K562 (cell line): ENCODE measurements around the gene ZNF780B. TPM values are rescaled to one million over a fixed set of nuclear protein-coding genes. Genes with fewer than 3 reads are reported as not detected.

ENCODE experiments used
- ATAC-seq: fragments of 200-7000 bp; cut with Tn5 transposase; 3 replicates; pipeline ENCODE4 v1.9.1; 2020; ENCODE audit warnings: moderate library complexity
- BruUV-seq: library from RNA; stranded (reverse); fragments of 400-500 nt; replicated peaks from 2 replicates; lab custom pipeline; 2021; lab: Mats Ljungman, UMichigan
- CTCF ChIA-PET: fragments of 300-600 bp; formaldehyde crosslinking; extraction: SDS; loops from one replicate; lab custom pipeline; 2021; ENCODE audit warnings: low intra/inter-chr PET ratio; lab: Yijun Ruan, JAX
- POLR2A ChIA-PET: fragments of 300-600, 350-650 bp; sonication (Branson Sonifier 250); formaldehyde crosslinking; extraction: SDS; loops from one replicate; lab custom pipeline; 2021; ENCODE audit warnings: antibody characterized with exemption, inconsistent platforms; lab: Yijun Ruan, JAX
- DNase-seq, 4 experiments: peaks; one replicate each; pipeline versions ENCODE4 v3.0.0 to v3.0.0-alpha.2; 2011 to 2018; ENCODE audit warnings: low spot score in 3 of 4, mixed read lengths in 3 of 4; ENCODE audit errors: extremely low read depth in 1 of 4
- FAIRE-seq: peaks from 2 replicates; lab custom pipeline; 2011; peaks lifted over from hg19 to GRCh38; lab: Jason Lieb, UNC
- H2AFZ ChIP-seq: 2 replicates; pipeline ENCODE4 v1.6.0; 2011; ENCODE audit warnings: low read depth, low read length, control low read depth, inconsistent platforms
- H3K27ac ChIP-seq: fragments of 200-600 bp; 3 replicates; pipeline ENCODE4 v1.8.0; 2011; ENCODE audit warnings: low read depth, mild to moderate bottlenecking, control low read depth, inconsistent platforms, low read length, moderate library complexity, mixed read lengths; ENCODE audit errors: extremely low read depth
- H3K27me3 ChIP-seq, 2 experiments: fragments of 300-600 bp in 1 of 2; 2 replicates in 1 of 2; 3 replicates in 1 of 2; pipeline versions ENCODE4 v1.6.0 to v1.8.0; 2011; ENCODE audit warnings: inconsistent platforms in 2 of 2, low read length in 2 of 2, mild to moderate bottlenecking in 1 of 2, mixed read lengths in 1 of 2, moderate library complexity in 1 of 2; ENCODE audit not compliant: control insufficient read depth in 2 of 2, insufficient read depth in 2 of 2
- H3K36me3 ChIP-seq: fragments of 300-600 bp; 3 replicates; pipeline ENCODE4 v1.8.0; 2011; ENCODE audit warnings: mild to moderate bottlenecking, low read length, inconsistent platforms; ENCODE audit not compliant: control insufficient read depth, insufficient read depth
- H3K4me1 ChIP-seq, 2 experiments: fragments of 200-600 bp in 1 of 2; replicated peaks in 1 of 2; 2 replicates in 1 of 2; 3 replicates in 1 of 2; pipeline versions ENCODE4 v1.5.1 to v1.8.0; 2011; ENCODE audit warnings: inconsistent platforms in 2 of 2, low read length in 2 of 2, mild to moderate bottlenecking in 1 of 2, mixed read lengths in 1 of 2, moderate library complexity in 1 of 2; ENCODE audit not compliant: control insufficient read depth in 2 of 2, insufficient read depth in 2 of 2
- H3K4me2 ChIP-seq: 2 replicates; pipeline ENCODE4 v1.6.1; 2011; ENCODE audit warnings: low read length, control low read depth, inconsistent platforms, mixed read lengths; ENCODE audit not compliant: insufficient read depth
- H3K4me3 ChIP-seq: fragments of 200-600 bp; sonication (generic), shearing (Covaris generic); 2 replicates; pipeline ENCODE4 v1.5.1; 2016; ENCODE audit warnings: control low read depth, inconsistent platforms
- H3K79me2 ChIP-seq: fragments of 200-600 bp; 3 replicates; pipeline ENCODE4 v1.8.0; 2011; ENCODE audit warnings: low read length, inconsistent platforms; ENCODE audit not compliant: control insufficient read depth, insufficient read depth
- H3K9ac ChIP-seq, 2 experiments: 2 replicates each; pipeline versions ENCODE4 v1.6.0 to v1.6.1; 2011; ENCODE audit warnings: low read depth in 2 of 2, low read length in 2 of 2, control low read depth in 1 of 2, inconsistent platforms in 1 of 2, mild to moderate bottlenecking in 1 of 2, mixed read lengths in 1 of 2; ENCODE audit not compliant: insufficient read depth in 1 of 2
- H3K9me1 ChIP-seq: one replicate; pipeline ENCODE4 v1.6.0; 2011; ENCODE audit warnings: inconsistent platforms, mild to moderate bottlenecking, low read length, moderate library complexity; ENCODE audit not compliant: control insufficient read depth, insufficient read depth
- H3K9me3 ChIP-seq: replicated peaks from 2 replicates; pipeline ENCODE4 v1.5.1; 2011; ENCODE audit warnings: low read depth, low read length, inconsistent platforms; ENCODE audit not compliant: control insufficient read depth, insufficient read depth
- H4K20me1 ChIP-seq: replicated peaks from 2 replicates; pipeline ENCODE4 v1.6.1; 2011; ENCODE audit warnings: low read length, inconsistent platforms, mixed read lengths; ENCODE audit not compliant: control insufficient read depth, insufficient read depth
- ATF3 ChIP-seq, 2 experiments: fragments of 450-650 bp in 1 of 2; sonication (generic) in 1 of 2; formaldehyde crosslinking in 1 of 2; IDR thresholded peaks in 1 of 2; conservative IDR thresholded peaks in 1 of 2; 2 replicates each; pipeline versions ENCODE4 v1.6.1 to v1.8.1; 2016 to 2023; ENCODE audit warnings: mild to moderate bottlenecking in 2 of 2, moderate library complexity in 2 of 2, inconsistent platforms in 1 of 2, missing genetic modification reagents in 1 of 2
- CGGBP1 ChIP-seq: fragments of 250-450 bp; sonication (Bioruptor Pico); IDR thresholded peaks from 2 replicates; pipeline ENCODE4 v1.9.0; 2021; ENCODE audit warnings: mild to moderate bottlenecking
- DDX20 ChIP-seq: fragments of 450-650 bp; IDR thresholded peaks from 2 replicates; pipeline ENCODE4 v1.6.1; 2016; ENCODE audit warnings: missing genetic modification characterization, low read depth, mild to moderate bottlenecking, missing compliant biosample characterization, moderate library complexity
- DNMT1 ChIP-seq: fragments of 450-650 bp; IDR thresholded peaks from 2 replicates; pipeline ENCODE4 v1.6.1; 2016; ENCODE audit warnings: antibody characterized with exemption, mild to moderate bottlenecking
- GTF2B ChIP-seq: IDR thresholded peaks from 2 replicates; pipeline ENCODE4 v1.6.1; 2011; ENCODE audit not compliant: insufficient read length; ENCODE audit errors: extremely low read depth
- KDM1A ChIP-seq, 2 experiments: fragments of 450-650 bp; IDR thresholded peaks; 2 replicates each; pipeline ENCODE4 v1.6.1; 2016; ENCODE audit warnings: mild to moderate bottlenecking in 2 of 2
- PTRF ChIP-seq: fragments of 450-650 bp; IDR thresholded peaks from 2 replicates; pipeline ENCODE4 v1.6.1; 2016; ENCODE audit warnings: mild to moderate bottlenecking, missing genetic modification characterization, missing compliant biosample characterization
- RAD21 ChIP-seq, 2 experiments: fragments of 250-450 bp in 1 of 2; fragments of 450-650 bp in 1 of 2; sonication (Bioruptor Pico) in 1 of 2; formaldehyde crosslinking in 1 of 2; IDR thresholded peaks in 1 of 2; conservative IDR thresholded peaks in 1 of 2; 2 replicates each; pipeline versions ENCODE4 v1.4.0 to v1.8.0; 2020 to 2022; ENCODE audit warnings: mild to moderate bottlenecking in 2 of 2, moderate library complexity in 1 of 2
- RBM22 ChIP-seq: fragments of 200-400 bp; formaldehyde crosslinking; IDR thresholded peaks from 2 replicates; pipeline ENCODE4 v1.6.1; 2018; ENCODE audit warnings: low read length, low read depth; ENCODE audit not compliant: poor library complexity, severe bottlenecking
- SMAD3 ChIP-seq: fragments of 450-650 bp; formaldehyde crosslinking; conservative IDR thresholded peaks from 2 replicates; pipeline ENCODE4 v1.4.0; 2020; ENCODE audit warnings: mild to moderate bottlenecking
- SMARCA5 ChIP-seq: fragments of 450-650 bp; IDR thresholded peaks from 2 replicates; pipeline ENCODE4 v1.6.1; 2016
- SMARCC2 ChIP-seq: fragments of 450-650 bp; IDR thresholded peaks from 2 replicates; pipeline ENCODE4 v1.6.1; 2017; ENCODE audit warnings: antibody characterized with exemption, moderate library complexity, mild to moderate bottlenecking, low read depth
- TARDBP ChIP-seq: fragments of 450-650 bp; IDR thresholded peaks from 2 replicates; pipeline ENCODE4 v1.6.1; 2016
- ZBTB12 ChIP-seq: fragments of 250-450 bp; sonication (Bioruptor Pico); IDR thresholded peaks from 2 replicates; pipeline ENCODE4 v1.4.0; 2020
- ZNF12 ChIP-seq: sonication (generic); formaldehyde crosslinking; IDR thresholded peaks from 2 replicates; pipeline ENCODE4 v1.4.0; 2020; ENCODE audit warnings: mild to moderate bottlenecking, missing genetic modification reagents
- ZNF239 ChIP-seq: fragments of 250-450 bp; sonication (Bioruptor Pico); IDR thresholded peaks from 2 replicates; pipeline ENCODE4 v1.4.0; 2020; ENCODE audit warnings: mild to moderate bottlenecking
- ZNF561 ChIP-seq: fragments of 450-650 bp; formaldehyde crosslinking; conservative IDR thresholded peaks from 2 replicates; pipeline ENCODE4 v1.4.0; 2020; ENCODE audit warnings: mild to moderate bottlenecking, moderate library complexity
- WGBS: fragments of 100-300 bp; shearing (Covaris generic); methylation state at CpG from one replicate; pipeline ENCODE4 v1.1.6; 2016; ENCODE audit warnings: low coverage, mixed read lengths; ENCODE audit not compliant: insufficient coverage; ENCODE audit errors: missing lambda C conversion rate; 5-methylcytosine and 5-hydroxymethylcytosine counted together
- in situ Hi-C: fragments of 300-500 bp; cut with MboI; formaldehyde crosslinking; loops from 4 replicates; pipeline ENCODE4 v1.15.0; 2018; ENCODE audit warnings: inconsistent platforms, mixed read lengths
- intact Hi-C: fragments of 100-400 bp; cut with micrococcal nuclease; formaldehyde crosslinking; loops from 2 replicates; pipeline ENCODE4 v1.14.2; 2022
- polyA plus RNA-seq, 8 experiments: library from polyadenylated mRNA; depleted of rRNA in 4 of 8; stranded (reverse) in 5 of 8; unstranded in 3 of 8; fragments of >200 nt; fragmentation: Nextera tagmentation in 2 of 8; fragmentation: Illumina TruSeq in 1 of 8; extraction: Ambion mirVana in 2 of 8; extraction: Trizol in 1 of 8; gene quantifications; 2 replicates each; pipeline versions ENCODE4 v1.2.1 to v1.2.3, GENCODE V29; 2011 to 2014; ENCODE audit warnings: inconsistent platforms in 1 of 8, missing spikeins in 1 of 8
- total RNA-seq, 7 experiments: library from RNA; depleted of rRNA in 6 of 7; stranded (reverse); fragments of >200 nt in 6 of 7; fragmentation: Illumina TruSeq in 2 of 7; extraction: Trizol in 2 of 7; gene quantifications; 2 replicates each; pipeline versions ENCODE4 v1.2.1 to v1.2.3, GENCODE V29; 2011 to 2021; ENCODE audit warnings: low replicate concordance in 1 of 7

Gene ZNF780B
- total and polyA plus RNA-seq, 9 of the 15 experiments (the other 6 are each of a cell fraction or from before 2014, with no cell fraction given): 3.9 to 18.4 (median 8.8) TPM

GRCh38 chr19:40026597-40026970, 29.4 kb downstream of the ZNF780B start:
- intact Hi-C loops: no loop called here

More at GRCh38 chr19:40026597-40026970, 29.4 kb downstream of the ZNF780B start:
- Histone ChIP-seq H3K27me3 (no peaks in the 10 kb centered on the region), H3K4me3 (no peak overlapping the region)
- no peak for TF ChIP-seq PTRF (tag)
- no peak for TF ChIP-seq ATF3 (IDR thresholded peaks at IDR 0.05)
- TF ChIP-seq ATF3 (CRISPR knock-in tag; conservative IDR thresholded peaks at IDR 0.05): no peak
- no peak for TF ChIP-seq GTF2B
- no peak for TF ChIP-seq SMARCC2
- no peak for TF ChIP-seq ZNF12 (CRISPR knock-in tag)
- TF ChIP-seq ZNF239 (CRISPR knock-in tag): no peak
- no peak for TF ChIP-seq SMARCA5
- TF ChIP-seq CGGBP1 (CRISPR knock-in tag): no peak
- TF ChIP-seq SMAD3 (CRISPR knock-in tag): no peak
- TF ChIP-seq ZBTB12: no peak
- no peak for TF ChIP-seq RAD21 (CRISPR knock-in tag; conservative IDR thresholded peaks at IDR 0.05 in 1 of 2, IDR thresholded peaks at IDR 0.05 in 1 of 2)
- no peak for TF ChIP-seq DNMT1
- no peak for TF ChIP-seq ZNF561 (CRISPR knock-in tag)
- no peak for TF ChIP-seq TARDBP
- TF ChIP-seq DDX20 (tag): no peak
- no peak for TF ChIP-seq KDM1A (IDR thresholded peaks at IDR 0.05)
- no peak for TF ChIP-seq RBM22
- TF ChIP-seq, all 486 proteins: peak for 0
- FAIRE-seq (peak; percentile 57), ATAC-seq (no peak), DNase-seq (no peak)
- H3K9me1 ChIP-seq: no peaks in the 10 kb centered on the region
- H2AFZ ChIP-seq: no peak overlapping the region
- BruUV-seq: no TSS peak
- H4K20me1 ChIP-seq: no peaks in the 10 kb centered on the region
- CTCF ChIA-PET: no interaction called here
- H3K9ac ChIP-seq: no peak overlapping the region
- H3K9me3 ChIP-seq: peaks cover 12% of the 10 kb centered on the region
- in situ Hi-C loops: no loop called here
- no peak overlapping the region for H3K4me2 ChIP-seq
- POLR2A ChIA-PET: no interaction called here
- H3K79me2 ChIP-seq: no peaks in the 10 kb centered on the region
- no peak overlapping the region for H3K27ac ChIP-seq
- no peaks in the 10 kb centered on the region for H3K36me3 ChIP-seq
- WGBS: 36% methylated on average over 5 of the region's 5 CpGs
- H3K4me1 ChIP-seq: no peaks in the 10 kb centered on the region
